GM21576 (cell line): ENCODE results near the gene ZNF552.
A peak's percentile ranks its signal among the peaks of the same experiment; 100 is the strongest.

Experiments
- ATAC-seq: cut with Tn5 transposase; IDR thresholded peaks from one replicate; pipeline ENCODE4 v1.9.1; 2021; ENCODE audit warnings: mild to moderate bottlenecking, moderate library complexity; ENCODE audit not compliant: unreplicated experiment

The ZNF552 gene

GRCh38 chr19:57779220-57779845 is 35.4 kb downstream of the ZNF552 start:
- ATAC-seq = no peak

GRCh38 chr19:57778336-57778735 is 36.4 kb downstream of the ZNF552 start:
- ATAC-seq = no peak

GRCh38 chr19:57776764-57777296 is 37.9 kb downstream of the ZNF552 start:
- ATAC-seq = no peak

GRCh38 chr19:57773488-57773887 is 41.2 kb downstream of the ZNF552 start:
- no peak for ATAC-seq

GRCh38 chr19:57771417-57771816 is 43.3 kb downstream of the ZNF552 start:
- no peak for ATAC-seq

- peak; percentile 90 for ATAC-seq
Observed at GRCh38 chr19:57769345-57770131, 45.2 kb downstream of the ZNF552 start, which contains the start of gene ZNF586. TSS of gene ZNF586 (plus strand) at chr19:57769676. CDS start at chr19:57769843, 167 bp downstream.

- no peak for ATAC-seq
Observed at GRCh38 chr19:57759096-57759495, 55.6 kb downstream of the ZNF552 start.

- no peak for ATAC-seq
Observed at GRCh38 chr19:57757941-57758340, 56.8 kb downstream of the ZNF552 start.
